Coronary artery (tissue), 2 donors: ENCODE data around the gene OR2M7.
"Not testable (repeated sequence)": the region's sequence is repeated elsewhere in the genome, so short reads cannot be mapped to it uniquely, and the experiment has no call there.

Experiments used
- DNase-seq: peaks from one replicate; pipeline ENCODE4 v3.0.0-alpha.2; 2017; ENCODE audit warnings: low spot score
- H3K27ac ChIP-seq, 2 donors: fragments of 200-600 bp; sonication (generic); one replicate each; pipeline ENCODE4 v1.5.1; 2016 to 2019
- H3K4me3 ChIP-seq: fragments of 200-600 bp; sonication (generic); 2 replicates; pipeline ENCODE4 v1.5.1; 2016; ENCODE audit warnings: mild to moderate bottlenecking, moderate library complexity
- CTCF ChIP-seq: fragments of 200-600 bp; sonication (generic); IDR thresholded peaks from one replicate; pipeline ENCODE4 v1.5.1; 2019; ENCODE audit warnings: antibody characterized with exemption

The OR2M7 gene

GRCh38 chr1:248343451-248343850, 19.1 kb upstream of the OR2M7 start:
- no peak for DNase-seq
- no peak overlapping the region for H3K4me3 ChIP-seq
- H3K27ac ChIP-seq = no peak overlapping the region
- no peak for TF ChIP-seq CTCF

- Histone ChIP-seq H3K4me3 (no peak overlapping the region), H3K27ac (no peak overlapping the region)
- no peak for DNase-seq
- TF ChIP-seq CTCF = no peak
Observed at GRCh38 chr1:248316796-248317195, 7.6 kb downstream of the OR2M7 start.

- not testable (repeated sequence) for H3K27ac ChIP-seq, DNase-seq, H3K4me3 ChIP-seq
Observed at GRCh38 chr1:248306740-248307139, 17.6 kb downstream of the OR2M7 start.

- no peak for DNase-seq
- H3K27ac ChIP-seq = no peak overlapping the region
- H3K4me3 ChIP-seq = no peak overlapping the region
- TF ChIP-seq CTCF = no peak
Observed at GRCh38 chr1:248306103-248306502, 18.3 kb downstream of the OR2M7 start.

GRCh38 chr1:248305672-248306071, 18.7 kb downstream of the OR2M7 start:
- H3K4me3 ChIP-seq, DNase-seq, H3K27ac ChIP-seq: not testable (repeated sequence)

GRCh38 chr1:248303324-248303723, 21.0 kb downstream of the OR2M7 start, which contains the start of gene OR2T12:
Gene OR2T12, minus strand, starts transcription at chr1:248303424. Its CDS starts 7,846 bp downstream, at chr1:248295578.
- Histone ChIP-seq H3K27ac (no peak within 1 kb of the TSS), H3K4me3 (no peak within 1 kb of the TSS)
- DNase-seq = no peak
- TF ChIP-seq CTCF = no peak

- no peak overlapping the region for H3K4me3 ChIP-seq
- TF ChIP-seq CTCF = no peak
- DNase-seq = no peak
- H3K27ac ChIP-seq = no peak overlapping the region
Observed at GRCh38 chr1:248288391-248288790, 36.0 kb downstream of the OR2M7 start.

- DNase-seq = no peak
- Histone ChIP-seq H3K4me3 (no peak within 1 kb of the TSS), H3K27ac (no peak within 1 kb of the TSS)
- TF ChIP-seq CTCF = no peak
Observed at GRCh38 chr1:248277876-248278275, 46.5 kb downstream of the OR2M7 start, which contains the start of gene OR2T33. Gene OR2T33, minus strand, starts transcription at chr1:248277976. Its CDS starts 4,162 bp downstream, at chr1:248273814.
